Parathyroid adenoma (tissue), 2 donors: Measurements from ENCODE around the gene CDX1.

Source experiments
- H2AFZ ChIP-seq: fragments of 300-600 bp; sonication (generic); one replicate; pipeline ENCODE4 v1.7.0; 2017; ENCODE audit warnings: antibody characterized with exemption, mild to moderate bottlenecking
- H3K27ac ChIP-seq: fragments of 300-600 bp; sonication (generic); one replicate; pipeline ENCODE4 v1.7.0; 2017
- H3K27me3 ChIP-seq: fragments of 300-600 bp; sonication (generic); one replicate; pipeline ENCODE4 v1.7.0; 2017; ENCODE audit warnings: low read length; ENCODE audit not compliant: control insufficient read depth, insufficient read depth
- H3K36me3 ChIP-seq: fragments of 300-600 bp; sonication (generic); one replicate; pipeline ENCODE4 v1.7.0; 2017; ENCODE audit warnings: low read length; ENCODE audit not compliant: control insufficient read depth, insufficient read depth
- H3K4me1 ChIP-seq: fragments of 300-600 bp; sonication (generic); one replicate; pipeline ENCODE4 v1.7.0; 2017; ENCODE audit warnings: control low read depth
- H3K4me2 ChIP-seq: fragments of 300-600 bp; sonication (generic); one replicate; pipeline ENCODE4 v1.7.0; 2017; ENCODE audit warnings: low read length
- H3K4me3 ChIP-seq: fragments of 300-600 bp; sonication (generic); one replicate; pipeline ENCODE4 v1.7.0; 2017; ENCODE audit warnings: low read depth, low read length
- H3K79me2 ChIP-seq: fragments of 300-600 bp; sonication (generic); one replicate; pipeline ENCODE4 v1.7.0; 2017; ENCODE audit warnings: control low read depth
- H3K9ac ChIP-seq: fragments of 300-600 bp; sonication (generic); one replicate; pipeline ENCODE4 v1.7.0; 2017; ENCODE audit warnings: mild to moderate bottlenecking
- H3K9me3 ChIP-seq: fragments of 300-600 bp; sonication (generic); one replicate; pipeline ENCODE4 v1.7.0; 2017; ENCODE audit warnings: low read length; ENCODE audit not compliant: control insufficient read depth
- CTCF ChIP-seq: fragments of 300-600 bp; sonication (generic); IDR thresholded peaks from one replicate; pipeline ENCODE4 v1.7.0; 2017; ENCODE audit warnings: antibody characterized with exemption, mild to moderate bottlenecking
- donor health status: primary hyperparathyroidism.

The CDX1 gene

DNA sequence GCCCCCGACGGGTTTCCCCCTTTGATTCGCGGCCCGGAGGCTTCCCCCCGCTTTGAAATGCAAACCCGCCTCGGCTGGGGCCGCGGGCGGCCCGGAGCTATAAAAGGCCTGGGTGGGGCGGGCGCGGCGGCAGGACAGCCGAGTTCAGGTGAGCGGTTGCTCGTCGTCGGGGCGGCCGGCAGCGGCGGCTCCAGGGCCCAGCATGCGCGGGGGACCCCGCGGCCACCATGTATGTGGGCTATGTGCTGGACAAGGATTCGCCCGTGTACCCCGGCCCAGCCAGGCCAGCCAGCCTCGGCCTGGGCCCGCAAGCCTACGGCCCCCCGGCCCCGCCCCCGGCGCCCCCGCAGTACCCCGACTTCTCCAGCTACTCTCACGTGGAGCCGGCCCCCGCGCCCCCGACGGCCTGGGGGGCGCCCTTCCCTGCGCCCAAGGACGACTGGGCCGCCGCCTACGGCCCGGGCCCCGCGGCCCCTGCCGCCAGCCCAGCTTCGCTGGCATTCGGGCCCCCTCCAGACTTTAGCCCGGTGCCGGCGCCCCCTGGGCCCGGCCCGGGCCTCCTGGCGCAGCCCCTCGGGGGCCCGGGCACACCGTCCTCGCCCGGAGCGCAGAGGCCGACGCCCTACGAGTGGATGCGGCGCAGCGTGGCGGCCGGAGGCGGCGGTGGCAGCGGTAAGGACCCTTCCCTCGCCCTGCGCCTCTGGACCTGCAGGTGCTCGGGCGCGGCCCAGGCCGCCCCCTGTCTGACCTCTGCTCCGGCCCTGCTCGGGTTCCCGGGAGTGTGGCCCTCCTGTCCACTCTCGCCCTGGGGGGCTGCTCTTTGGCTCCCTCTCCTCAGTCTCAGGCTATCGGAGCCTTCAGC, at the start of gene CDX1:
Gene CDX1, plus strand, starts transcription at position 129 of the 862 bp plus-strand sequence. Its CDS starts 99 bp downstream, at position 228.
- Histone ChIP-seq H2AFZ (no peak within 1 kb of the TSS), H3K9me3 (no peaks in the 10 kb centered on the region), H3K4me1 (no peaks in the 10 kb centered on the region), H3K79me2 (no peaks in the 10 kb centered on the region), H3K36me3 (no peaks in the 10 kb centered on the region), H3K4me3 (no peak within 1 kb of the TSS), H3K9ac (no peak within 1 kb of the TSS), H3K27ac (no peak within 1 kb of the TSS), H3K4me2 (no peak within 1 kb of the TSS), H3K27me3 (no peaks in the 10 kb centered on the region)
- no peak for TF ChIP-seq CTCF

GRCh38 chr5:150117945-150118560, 48.5 kb upstream of the CDX1 start:
- Histone ChIP-seq H3K4me1 (no peaks in the 10 kb centered on the region), H3K4me3 (no peak overlapping the region), H3K9ac (no peak overlapping the region), H3K27ac (no peak overlapping the region), H3K4me2 (no peak overlapping the region), H3K9me3 (no peaks in the 10 kb centered on the region), H3K27me3 (no peaks in the 10 kb centered on the region), H3K36me3 (no peaks in the 10 kb centered on the region), H2AFZ (no peak overlapping the region), H3K79me2 (no peaks in the 10 kb centered on the region)
- TF ChIP-seq CTCF, result no peak

- no peak for TF ChIP-seq CTCF
- Histone ChIP-seq H3K27me3 (no peaks in the 10 kb centered on the region), H3K9ac (no peak overlapping the region), H3K79me2 (no peaks in the 10 kb centered on the region), H3K4me1 (no peaks in the 10 kb centered on the region), H3K27ac (no peak overlapping the region), H3K9me3 (no peaks in the 10 kb centered on the region), H3K4me2 (no peak overlapping the region), H3K4me3 (no peak overlapping the region), H2AFZ (no peak overlapping the region), H3K36me3 (no peaks in the 10 kb centered on the region)
Measured at GRCh38 chr5:150118561-150119229, 47.9 kb upstream of the CDX1 start.

DNA sequence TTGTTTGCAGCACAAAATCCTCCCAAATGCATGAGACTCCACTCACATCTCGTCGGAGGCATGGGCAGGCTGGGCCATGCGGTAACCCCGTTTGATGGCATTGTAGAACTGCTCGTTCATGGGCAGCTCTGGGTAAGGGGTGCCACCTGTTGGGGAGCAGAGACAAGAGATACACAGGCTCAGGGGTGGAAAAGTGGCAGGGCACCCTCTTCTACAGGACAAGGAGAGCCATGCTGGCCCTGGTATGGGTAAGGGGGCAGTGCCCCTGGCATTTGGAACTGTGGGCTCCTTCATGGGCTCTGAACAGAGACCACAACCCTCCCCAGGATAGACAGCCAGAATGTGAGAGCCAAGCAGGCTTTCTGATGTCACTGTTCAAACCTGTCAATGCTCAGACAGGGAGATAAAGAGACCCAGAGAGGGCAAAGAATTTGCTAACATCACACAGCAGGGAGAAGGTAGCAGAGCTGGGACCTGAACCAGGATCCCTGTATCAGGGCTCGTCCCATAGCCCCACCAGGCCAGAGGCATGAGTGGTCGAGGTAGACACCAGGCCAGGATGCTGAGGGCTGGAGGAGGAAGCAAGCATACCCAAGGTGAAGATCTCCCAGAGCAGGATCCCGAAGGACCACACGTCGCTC, 47.0 kb upstream of the CDX1 start:
- no peak overlapping the region for H2AFZ ChIP-seq
- no peaks in the 10 kb centered on the region for H3K79me2 ChIP-seq
- H3K36me3 ChIP-seq, result no peaks in the 10 kb centered on the region
- no peak for TF ChIP-seq CTCF
- no peak overlapping the region for H3K9ac ChIP-seq
- no peak overlapping the region for H3K27ac ChIP-seq
- H3K4me1 ChIP-seq, result no peaks in the 10 kb centered on the region
- no peaks in the 10 kb centered on the region for H3K9me3 ChIP-seq
- H3K27me3 ChIP-seq, result no peaks in the 10 kb centered on the region
- no peak overlapping the region for H3K4me3 ChIP-seq
- H3K4me2 ChIP-seq, result no peak overlapping the region
